GM10847 (cell line): ENCODE data around the gene ANKRD40.

Experiments used
- POLR2A ChIP-seq: IDR thresholded peaks from 2 replicates; pipeline ENCODE4 v1.6.1; 2011; ENCODE audit not compliant: insufficient read length; ENCODE audit errors: extremely low read depth

The ANKRD40 gene

GRCh38 chr17:50692448-50693035 is 15.2 kb downstream of the ANKRD40 start:
- no peak for TF ChIP-seq POLR2A

GRCh38 chr17:50691550-50692447 is 15.9 kb downstream of the ANKRD40 start:
- no peak for TF ChIP-seq POLR2A

DNA sequence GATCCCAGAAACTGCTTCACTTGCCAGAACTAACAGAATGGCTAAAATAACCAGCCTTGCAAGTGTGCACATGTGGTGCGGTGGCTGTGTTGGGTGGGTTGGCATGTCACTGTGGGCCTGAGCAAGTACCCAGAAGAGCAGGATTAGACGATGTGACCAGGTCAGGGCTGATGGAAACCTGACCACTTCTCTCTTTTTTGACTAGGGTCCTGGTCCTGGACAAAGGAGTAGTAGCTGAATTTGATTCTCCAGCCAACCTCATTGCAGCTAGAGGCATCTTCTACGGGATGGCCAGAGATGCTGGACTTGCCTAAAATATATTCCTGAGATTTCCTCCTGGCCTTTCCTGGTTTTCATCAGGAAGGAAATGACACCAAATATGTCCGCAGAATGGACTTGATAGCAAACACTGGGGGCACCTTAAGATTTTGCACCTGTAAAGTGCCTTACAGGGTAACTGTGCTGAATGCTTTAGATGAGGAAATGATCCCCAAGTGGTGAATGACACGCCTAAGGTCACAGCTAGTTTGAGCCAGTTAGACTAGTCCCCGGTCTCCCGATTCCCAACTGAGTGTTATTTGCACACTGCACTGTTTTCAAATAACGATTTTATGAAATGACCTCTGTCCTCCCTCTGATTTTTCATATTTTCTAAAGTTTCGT is 16.7 kb downstream of the ANKRD40 start:
- no peak for TF ChIP-seq POLR2A

- TF ChIP-seq POLR2A = no peak
Measured at GRCh38 chr17:50689956-50690886, 17.5 kb downstream of the ANKRD40 start.

DNA sequence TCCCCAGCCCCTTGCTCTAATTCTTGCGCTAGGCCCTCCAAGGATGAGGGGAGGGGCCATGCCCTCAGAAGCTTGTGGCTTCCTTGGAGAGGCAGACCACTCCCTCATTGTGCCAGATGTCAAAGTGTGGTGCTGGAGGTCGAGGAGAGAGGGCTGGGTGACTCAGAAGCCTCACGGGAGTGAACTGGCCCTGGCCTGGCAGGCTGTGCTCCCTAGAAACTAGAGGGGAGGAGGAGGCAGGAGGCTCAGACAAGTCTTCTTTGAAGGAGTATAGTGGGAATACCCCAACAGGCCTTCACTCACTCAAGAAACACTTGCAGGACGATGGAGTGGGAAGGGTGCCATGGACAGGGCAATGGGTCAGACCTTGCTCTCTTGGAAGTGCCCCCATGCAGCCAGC is 18.5 kb downstream of the ANKRD40 start:
- TF ChIP-seq POLR2A = no peak

GRCh38 chr17:50688245-50688644 is 19.5 kb downstream of the ANKRD40 start:
- TF ChIP-seq POLR2A = no peak

GRCh38 chr17:50687200-50688066 is 20.3 kb downstream of the ANKRD40 start:
- TF ChIP-seq POLR2A = no peak

DNA sequence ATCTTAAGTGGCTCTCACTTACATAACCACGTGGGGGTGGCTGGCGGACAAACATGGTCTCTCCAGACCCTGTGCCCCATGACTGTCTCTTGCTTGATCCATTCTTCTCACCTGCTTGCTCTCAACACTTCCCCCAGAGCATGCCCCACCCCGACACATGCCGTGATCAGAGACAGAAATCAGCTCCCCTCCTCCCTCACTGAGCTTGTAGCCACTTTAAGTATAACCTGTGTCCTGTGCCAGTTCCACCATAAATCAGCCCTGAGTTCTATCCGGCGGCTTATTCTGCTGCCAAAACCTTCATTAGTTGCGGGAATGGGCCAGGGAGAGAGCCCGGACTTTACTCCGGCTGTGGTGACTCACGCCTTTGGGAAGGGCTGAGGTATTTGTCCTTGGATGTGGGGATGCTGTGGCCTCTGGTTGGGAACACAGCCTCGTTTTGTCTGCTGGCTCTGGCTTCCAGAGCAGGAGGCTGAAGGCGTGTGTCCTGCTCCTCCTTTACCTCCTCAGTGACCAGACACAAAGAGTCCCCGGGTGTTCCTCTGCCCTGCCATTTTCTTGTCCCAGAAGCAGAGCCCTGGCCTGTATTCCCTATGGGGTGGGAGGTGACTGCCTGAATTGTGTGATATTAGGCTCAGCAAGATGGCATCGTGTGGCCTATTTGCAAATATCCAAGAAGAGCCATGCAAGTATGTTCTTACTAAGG is 21.1 kb downstream of the ANKRD40 start:
- no peak for TF ChIP-seq POLR2A

DNA sequence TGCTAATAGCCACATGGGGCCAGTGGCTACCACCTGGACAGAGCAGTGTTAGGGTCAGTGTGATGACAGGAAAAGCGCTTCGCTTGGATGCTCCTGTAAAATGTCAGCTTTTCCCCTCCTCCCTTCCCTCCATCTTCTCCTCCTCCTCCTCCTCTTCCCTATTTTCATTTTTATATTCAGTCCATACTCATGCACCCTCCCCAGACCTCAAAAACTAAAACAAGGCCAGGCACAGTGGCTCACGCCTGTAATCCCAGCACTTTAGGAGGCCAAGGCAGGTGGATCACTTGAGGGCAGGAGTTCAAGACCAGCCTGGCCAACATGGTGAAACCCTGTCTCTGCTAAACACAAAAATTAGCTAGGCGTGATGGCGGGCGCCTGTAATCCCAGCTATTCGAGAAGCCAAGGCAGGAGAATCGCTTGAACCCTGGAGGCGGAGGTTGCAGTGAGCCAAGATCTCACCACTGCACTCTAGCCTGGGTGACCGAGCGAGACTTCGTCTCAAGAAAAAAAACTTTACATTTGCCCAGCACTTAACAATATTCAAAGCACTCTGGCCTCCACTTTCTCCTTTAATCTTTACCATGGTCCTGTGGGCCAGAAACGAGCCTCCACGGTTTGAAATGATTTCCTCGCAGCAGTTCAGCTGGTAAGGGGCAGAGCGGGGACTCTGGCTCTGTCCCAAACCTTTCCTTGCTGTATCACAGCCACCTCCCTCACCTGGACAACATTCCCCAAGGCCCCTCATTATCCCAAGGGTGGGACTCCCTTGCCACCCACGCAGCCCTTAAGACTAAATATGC is 21.8 kb downstream of the ANKRD40 start:
- TF ChIP-seq POLR2A = no peak

GRCh38 chr17:50685334-50685665 is 22.4 kb downstream of the ANKRD40 start:
- TF ChIP-seq POLR2A = no peak

- no peak for TF ChIP-seq POLR2A
Measured at GRCh38 chr17:50684612-50685333, 22.9 kb downstream of the ANKRD40 start.

DNA sequence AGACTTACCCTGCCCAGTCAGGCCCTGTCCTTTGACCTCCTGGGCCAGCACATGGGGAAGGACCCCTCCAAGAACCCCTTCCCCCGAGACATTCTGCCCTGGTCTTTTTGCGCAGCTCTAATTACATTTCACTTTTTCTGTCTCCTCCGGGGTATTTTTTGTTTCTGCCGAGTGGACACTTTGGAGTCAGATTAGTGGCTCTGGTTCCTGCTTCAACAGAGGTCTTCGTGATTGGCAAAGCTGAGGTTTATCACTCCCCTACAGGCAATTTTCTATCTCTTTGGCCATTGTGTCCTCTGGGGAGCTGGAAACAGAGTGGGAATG is 23.5 kb downstream of the ANKRD40 start:
- no peak for TF ChIP-seq POLR2A
